ENCODE results near the gene COL4A3.
A peak's percentile ranks its signal among the peaks of the same experiment; 100 is the strongest.

The COL4A3 gene

DNA sequence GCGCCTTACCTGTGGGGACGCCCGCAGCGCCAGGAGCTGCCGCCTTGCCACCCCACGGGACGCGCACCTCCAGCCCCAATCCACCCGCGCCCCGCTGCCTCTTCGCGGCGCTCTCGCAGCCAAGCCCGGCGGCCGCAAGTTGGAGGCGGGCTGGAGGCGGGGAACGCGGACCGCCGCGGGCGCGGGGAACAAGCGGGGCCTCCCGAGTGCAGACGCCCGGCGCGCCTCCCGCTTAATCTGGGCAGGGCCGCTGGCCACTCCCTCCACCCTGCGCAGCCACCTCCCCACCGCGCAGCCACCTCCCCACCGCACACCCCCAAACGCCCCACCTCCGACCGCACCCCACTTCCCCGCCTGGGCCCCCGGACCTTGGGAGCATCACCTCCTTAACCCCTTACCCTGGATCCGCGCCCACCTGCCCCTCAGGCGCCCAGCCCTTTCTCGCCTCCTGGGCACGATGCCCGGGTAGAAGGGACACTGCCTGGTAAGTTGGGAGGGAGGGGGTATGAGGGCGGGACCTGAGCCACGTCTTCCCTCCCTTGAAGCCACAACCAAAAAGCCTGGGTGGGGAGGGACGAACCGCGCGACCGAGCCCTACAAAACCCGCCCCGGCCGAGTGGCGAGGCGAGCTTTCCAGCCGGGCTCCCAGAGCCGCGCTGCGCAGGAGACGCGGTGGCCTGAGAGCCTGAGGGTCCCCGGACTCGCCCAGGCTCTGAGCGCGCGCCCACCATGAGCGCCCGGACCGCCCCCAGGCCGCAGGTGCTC is at the start of gene COL4A3, which contains the start of gene COL4A4:
COL4A3 (plus strand) TSS at position 627 of the 765 bp plus-strand sequence; CDS start at position 730, 103 bp downstream.
COL4A4 (minus strand) TSS at position 208 of the 765 bp plus-strand sequence. CDS start 16,722 bp downstream, outside the sequence.
- DNase-seq (ENCODE audit: low spot score), result peak; percentile 30

GRCh38 chr2:227115761-227116160 is 48.7 kb upstream of the COL4A3 start:
- DNase-seq (ENCODE audit: low spot score), result no peak

- DNase-seq (ENCODE audit: low spot score), result no peak
Measured at GRCh38 chr2:227117027-227117426, 47.4 kb upstream of the COL4A3 start.

DNA sequence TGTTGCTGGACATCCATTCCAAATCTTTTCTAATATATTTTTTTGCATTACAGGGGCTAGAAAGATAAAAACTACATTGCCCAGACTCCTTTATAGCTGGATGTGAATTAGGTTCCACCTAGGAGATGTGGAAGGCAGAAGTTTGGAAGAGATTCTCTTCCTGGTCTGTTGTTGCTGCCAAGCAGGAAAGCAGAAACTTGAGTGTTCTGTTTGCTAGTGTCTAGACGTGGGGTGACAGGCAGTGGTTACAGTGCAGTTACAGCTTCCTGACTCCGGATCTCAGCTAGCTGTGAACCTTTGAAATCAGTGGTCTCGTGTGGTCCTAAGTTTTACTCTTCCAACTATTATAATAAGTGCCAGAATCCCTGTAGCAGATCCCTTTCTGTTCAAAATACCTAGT is 46.6 kb upstream of the COL4A3 start:
- DNase-seq (ENCODE audit: low spot score), result no peak

DNA sequence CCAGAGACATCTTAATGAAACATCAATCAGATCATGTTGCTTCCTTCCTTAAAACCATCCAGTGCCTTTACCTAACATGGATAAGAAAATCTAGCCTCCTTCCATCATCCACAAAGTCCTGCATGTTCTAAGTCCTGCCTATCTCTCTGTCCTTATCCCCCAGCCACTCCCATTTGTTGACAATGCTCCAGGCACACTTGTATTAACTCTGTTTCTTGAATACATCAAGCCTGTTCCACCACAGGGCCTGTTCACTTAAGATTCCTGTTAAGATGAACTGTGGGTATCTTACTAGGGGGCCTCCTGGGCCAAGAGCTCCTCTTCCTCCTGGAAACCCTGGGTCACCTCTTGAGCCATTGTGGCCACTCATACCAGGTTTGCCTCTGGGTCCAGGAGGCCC is 46.1 kb upstream of the COL4A3 start:
- no peak for DNase-seq (ENCODE audit: low spot score)

GRCh38 chr2:227123697-227124096 is 40.7 kb upstream of the COL4A3 start:
- no peak for DNase-seq (ENCODE audit: low spot score)

DNA sequence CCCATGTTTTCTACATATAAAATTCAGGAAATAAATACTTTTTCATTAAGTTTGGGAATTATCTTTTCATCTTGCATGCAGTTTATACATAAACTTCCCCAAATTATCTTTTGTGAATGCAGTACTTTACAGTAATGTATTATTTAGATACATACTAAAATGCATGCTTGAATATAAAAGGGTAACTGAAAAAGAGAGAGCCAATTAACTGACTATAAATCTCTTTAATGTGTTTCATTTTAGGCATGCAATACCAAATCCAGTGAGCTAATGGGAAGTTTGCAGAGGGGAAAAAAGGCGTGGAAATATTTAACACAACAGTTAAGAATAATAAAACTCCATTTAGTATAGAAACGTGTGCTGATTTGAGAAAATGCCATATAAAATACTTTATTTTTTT is 39.6 kb upstream of the COL4A3 start:
- DNase-seq (ENCODE audit: low spot score), result no peak

DNA sequence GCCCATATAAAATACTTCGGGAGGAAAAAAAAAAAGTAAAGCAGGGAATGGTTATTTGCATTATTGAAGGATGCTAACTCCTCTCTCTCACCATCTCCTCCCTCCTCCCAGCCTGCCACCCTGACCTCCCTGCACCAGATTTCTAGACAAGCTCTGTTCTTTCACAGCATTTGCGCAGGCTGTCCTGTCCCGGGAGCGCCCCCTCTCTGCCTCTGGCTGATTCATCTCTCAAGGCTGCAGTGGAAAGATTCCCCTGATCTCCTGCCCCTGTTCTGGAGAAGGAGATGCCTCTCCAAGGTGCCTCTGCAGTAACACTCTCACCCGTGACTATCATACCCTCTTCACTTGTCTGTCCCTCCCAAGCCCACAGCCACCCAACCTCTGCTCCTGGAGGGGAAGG is 38.9 kb upstream of the COL4A3 start:
- peak; percentile 26 for DNase-seq (ENCODE audit: low spot score)

- no peak for DNase-seq (ENCODE audit: low spot score)
Measured at GRCh38 chr2:227127201-227127600, 37.2 kb upstream of the COL4A3 start.

- DNase-seq (ENCODE audit: low spot score), result no peak
Measured at GRCh38 chr2:227130636-227131035, 33.8 kb upstream of the COL4A3 start.

DNA sequence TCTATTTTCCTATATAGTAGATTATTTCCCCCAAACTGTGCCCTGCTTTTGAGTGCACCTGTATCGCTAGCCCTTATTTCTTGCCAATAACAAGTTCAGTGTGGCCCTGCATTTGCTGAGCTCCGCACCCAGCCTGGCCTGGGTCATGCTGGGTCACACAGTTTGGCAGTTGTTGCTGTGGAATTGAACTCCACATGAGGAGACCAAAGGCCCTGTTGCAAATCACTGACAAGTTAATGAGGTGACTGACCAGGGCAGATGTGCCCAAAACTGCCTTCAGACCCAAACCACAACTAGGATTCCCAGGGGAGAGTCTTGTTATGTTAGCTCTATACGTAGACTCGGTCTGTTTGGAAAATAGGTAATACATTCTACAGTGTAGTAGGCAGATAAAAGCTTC is 31.4 kb upstream of the COL4A3 start:
- DNase-seq (ENCODE audit: low spot score), result no peak

GRCh38 chr2:227134591-227134990 is 29.8 kb upstream of the COL4A3 start:
- DNase-seq (ENCODE audit: low spot score), result no peak

DNA sequence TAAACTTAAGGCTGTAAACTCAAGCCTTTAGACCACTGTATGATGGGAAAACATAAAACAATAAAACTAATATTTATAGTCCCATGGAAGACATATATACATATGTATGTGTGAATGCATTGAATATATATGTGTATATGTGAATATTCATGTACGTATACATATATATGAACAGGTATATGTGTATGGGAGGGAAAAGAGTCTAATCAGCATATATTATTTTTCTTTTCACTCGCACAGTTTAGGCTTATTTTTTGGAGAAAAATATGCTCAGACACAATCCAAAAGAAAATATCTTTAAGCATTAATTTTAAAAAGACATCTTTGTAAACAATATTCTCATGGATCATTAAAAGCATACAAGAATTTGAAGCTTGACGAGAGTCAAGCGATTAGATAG is 23.1 kb upstream of the COL4A3 start:
- no peak for DNase-seq (ENCODE audit: low spot score)

- DNase-seq (ENCODE audit: low spot score), result no peak
Measured at GRCh38 chr2:227143895-227144294, 20.5 kb upstream of the COL4A3 start.

GRCh38 chr2:227146456-227146855 is 18.0 kb upstream of the COL4A3 start:
- DNase-seq (ENCODE audit: low spot score), result no peak

DNA sequence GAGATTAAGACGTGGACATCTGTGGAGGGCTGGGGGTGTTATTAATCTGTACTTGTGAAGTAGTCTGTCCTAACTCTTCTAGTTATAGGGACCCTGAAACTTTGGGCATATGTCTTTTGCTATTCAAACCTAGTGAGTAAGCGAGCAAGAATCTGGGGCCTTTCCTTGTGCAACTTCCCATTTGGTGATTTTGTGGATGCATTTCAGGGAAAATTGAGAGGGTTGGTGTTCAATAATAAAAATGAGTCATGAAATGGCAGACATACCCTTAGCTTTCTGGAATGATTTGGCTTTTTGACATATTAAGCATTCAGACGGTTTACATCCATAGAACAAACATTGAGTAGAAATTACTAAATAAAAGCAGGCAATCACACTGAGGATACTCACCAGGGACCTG is 17.4 kb upstream of the COL4A3 start:
- DNase-seq (ENCODE audit: low spot score), result no peak

GRCh38 chr2:227148106-227148505 is 16.3 kb upstream of the COL4A3 start:
- no peak for DNase-seq (ENCODE audit: low spot score)

GRCh38 chr2:227150222-227150936 is 14.0 kb upstream of the COL4A3 start:
- DNase-seq (ENCODE audit: low spot score), result no peak

DNA sequence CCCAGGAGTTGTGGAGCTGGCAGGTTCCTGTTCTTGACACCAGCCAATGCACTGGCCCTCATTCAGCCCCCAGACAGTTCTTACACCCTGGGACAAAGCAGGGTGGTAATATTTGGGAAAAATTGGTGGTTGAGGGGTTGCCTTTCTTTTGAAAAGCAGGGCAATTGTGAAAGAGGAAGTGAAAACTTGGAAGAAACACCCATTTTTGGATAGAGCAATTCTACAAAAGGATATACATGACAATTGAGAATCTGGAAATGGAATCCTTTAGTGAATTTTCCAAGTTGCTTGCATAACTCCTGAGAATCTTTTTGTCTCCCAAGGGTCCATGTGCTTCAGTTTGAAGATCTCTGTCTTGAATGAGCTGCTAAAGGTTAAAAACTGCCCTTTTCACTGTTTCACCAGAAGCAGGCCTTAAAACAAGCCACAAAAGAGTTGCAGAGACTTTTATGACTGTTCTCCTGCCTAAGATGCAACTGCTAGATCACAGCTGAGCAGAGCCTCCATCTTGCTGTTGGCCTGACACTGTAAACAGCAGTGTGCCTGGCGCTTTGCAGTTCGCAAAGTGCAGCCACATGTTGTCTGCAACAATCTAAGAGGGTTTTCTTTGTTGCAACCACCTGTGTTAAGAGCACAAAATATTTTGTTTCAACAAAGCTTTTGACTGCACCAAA is 12.2 kb upstream of the COL4A3 start:
- DNase-seq (ENCODE audit: low spot score), result no peak

- DNase-seq (ENCODE audit: low spot score), result no peak
Measured at GRCh38 chr2:227153307-227153706, 11.1 kb upstream of the COL4A3 start.

DNA sequence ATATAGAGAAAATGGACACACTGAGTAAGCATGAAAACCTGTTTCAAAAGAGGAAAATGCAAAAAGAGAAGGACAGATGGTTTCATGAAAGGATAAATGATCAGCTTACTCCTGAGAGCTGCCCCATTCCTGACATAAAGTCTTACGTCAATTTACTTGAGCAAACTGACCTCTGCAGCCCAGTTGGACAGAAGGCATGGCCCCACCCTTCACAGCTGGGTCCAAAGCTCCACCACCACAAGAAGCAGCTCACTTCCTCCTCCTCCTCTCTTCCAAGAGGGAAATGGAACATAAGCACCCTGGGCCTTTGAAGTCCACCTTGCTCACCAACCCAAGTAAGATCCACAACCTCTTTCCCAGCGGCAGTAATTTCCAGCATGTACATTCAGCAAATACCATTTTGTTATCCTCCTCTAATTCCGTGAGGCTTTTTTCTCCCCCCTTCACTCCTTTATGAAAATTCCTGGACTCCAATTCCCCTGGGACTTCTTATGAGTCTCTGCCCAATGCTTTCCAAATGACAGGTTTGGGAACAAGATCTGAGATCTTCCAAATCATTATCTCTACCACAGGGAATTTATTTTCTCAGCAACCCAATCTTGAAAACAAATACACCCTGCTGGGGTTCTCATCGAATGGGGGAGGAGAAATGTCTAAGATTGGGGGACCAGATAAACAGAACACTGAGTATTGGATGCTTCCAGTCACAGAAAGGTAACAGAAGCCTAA is 10.5 kb upstream of the COL4A3 start:
- DNase-seq (ENCODE audit: low spot score), result no peak
